HEK293 (cell line): ENCODE results near the gene ASB5.

Experiments
- ATF2 ChIP-seq: fragments of 450-650 bp; formaldehyde crosslinking; IDR thresholded peaks from 2 replicates; pipeline ENCODE4 v1.5.1; 2016; ENCODE audit warnings: missing biosample characterization, missing genetic modification characterization, low read depth
- CTCF ChIP-seq: fragments of 450-650 bp; formaldehyde crosslinking; IDR thresholded peaks from 2 replicates; pipeline ENCODE4 v1.5.1; 2016; ENCODE audit warnings: missing biosample characterization, missing genetic modification characterization
- KLF16 ChIP-seq: fragments of 450-650 bp; formaldehyde crosslinking; IDR thresholded peaks from 2 replicates; pipeline ENCODE4 v1.5.1; 2017; ENCODE audit warnings: missing biosample characterization, missing genetic modification characterization
- ZNF114 ChIP-seq: fragments of 450-650 bp; formaldehyde crosslinking; IDR thresholded peaks from 2 replicates; pipeline ENCODE4 v1.5.0; 2017; ENCODE audit warnings: missing biosample characterization, missing genetic modification characterization
- TF ChIP-seq, protein P1 (sequence below): fragments of 450-650 bp; formaldehyde crosslinking; IDR thresholded peaks from 2 replicates; pipeline ENCODE4 v1.5.1; 2016; ENCODE audit warnings: missing biosample characterization, missing genetic modification characterization

DNA sequence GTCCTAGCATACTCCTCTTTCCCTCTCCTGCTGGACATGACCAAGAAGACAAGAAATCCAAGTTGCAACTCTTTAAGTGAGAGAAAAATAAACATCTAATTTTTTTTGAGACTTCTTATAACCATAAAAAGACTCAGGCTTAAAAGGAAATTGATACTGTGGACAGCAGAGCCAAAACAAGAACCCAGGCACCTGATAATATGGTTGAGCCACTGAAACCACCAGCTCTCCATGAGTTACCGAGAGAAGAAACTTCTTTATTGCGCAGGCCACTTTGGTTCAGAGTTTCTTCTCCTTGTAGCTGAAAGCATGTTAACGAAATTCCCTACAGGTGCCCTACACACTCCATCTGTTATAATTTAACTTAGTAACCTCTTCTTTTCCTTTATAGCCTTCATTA, 39.4 kb upstream of the ASB5 start:
- TF ChIP-seq CTCF (tag by site-specific recombination) (no peak), KLF16 (no peak), ZNF114 (tag by site-specific recombination) (no peak), ATF2 (tag by site-specific recombination) (no peak)
- TF ChIP-seq, protein P1, sequence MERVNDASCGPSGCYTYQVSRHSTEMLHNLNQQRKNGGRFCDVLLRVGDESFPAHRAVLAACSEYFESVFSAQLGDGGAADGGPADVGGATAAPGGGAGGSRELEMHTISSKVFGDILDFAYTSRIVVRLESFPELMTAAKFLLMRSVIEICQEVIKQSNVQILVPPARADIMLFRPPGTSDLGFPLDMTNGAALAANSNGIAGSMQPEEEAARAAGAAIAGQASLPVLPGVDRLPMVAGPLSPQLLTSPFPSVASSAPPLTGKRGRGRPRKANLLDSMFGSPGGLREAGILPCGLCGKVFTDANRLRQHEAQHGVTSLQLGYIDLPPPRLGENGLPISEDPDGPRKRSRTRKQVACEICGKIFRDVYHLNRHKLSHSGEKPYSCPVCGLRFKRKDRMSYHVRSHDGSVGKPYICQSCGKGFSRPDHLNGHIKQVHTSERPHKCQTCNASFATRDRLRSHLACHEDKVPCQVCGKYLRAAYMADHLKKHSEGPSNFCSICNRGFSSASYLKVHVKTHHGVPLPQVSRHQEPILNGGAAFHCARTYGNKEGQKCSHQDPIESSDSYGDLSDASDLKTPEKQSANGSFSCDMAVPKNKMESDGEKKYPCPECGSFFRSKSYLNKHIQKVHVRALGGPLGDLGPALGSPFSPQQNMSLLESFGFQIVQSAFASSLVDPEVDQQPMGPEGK (tag by site-specific recombination) = no peak
